Transverse colon (tissue), 4 donors: Measurements from ENCODE around the gene DNAH8. TPM values are rescaled to one million over a fixed set of nuclear protein-coding genes. Genes with fewer than 3 reads are reported as not detected.

Experiments used
- DNase-seq: peaks from one replicate; pipeline ENCODE4 v3.0.0-alpha.2; 2019
- H3K27ac ChIP-seq, 4 donors: fragments of 200-600 bp; sonication (generic); 2 replicates each; pipeline ENCODE4 v1.5.1; 2016 to 2018; ENCODE audit warnings: inconsistent platforms in 4 of 4
- H3K27me3 ChIP-seq: fragments of 200-600 bp; sonication (generic); 2 replicates; pipeline ENCODE4 v1.5.1; 2017; ENCODE audit warnings: inconsistent platforms
- H3K36me3 ChIP-seq, 4 donors: fragments of 200-600 bp; sonication (generic); 2 replicates each; pipeline ENCODE4 v1.5.1; 2017 to 2019; ENCODE audit warnings: inconsistent platforms in 4 of 4
- H3K4me1 ChIP-seq, 4 donors: fragments of 200-600 bp; sonication (generic); 2 replicates each; pipeline ENCODE4 v1.5.1; 2017 to 2020; ENCODE audit warnings: inconsistent platforms in 4 of 4
- H3K4me3 ChIP-seq, 4 donors: fragments of 200-600 bp; sonication (generic); 1 replicate in 1 of 4; 2 replicates in 3 of 4; pipeline versions ENCODE4 v1.5.1 to v1.6.1; 2017 to 2019; ENCODE audit warnings: inconsistent platforms in 4 of 4
- H3K9me3 ChIP-seq, 2 donors: fragments of 200-600 bp; sonication (generic); 2 replicates each; pipeline ENCODE4 v1.5.1; 2017 to 2019; ENCODE audit warnings: inconsistent platforms in 2 of 2
- CTCF ChIP-seq, 5 experiments: fragments of 200-600 bp in 3 of 5; fragments of 450-650 bp in 2 of 5; sonication (generic) in 3 of 5; IDR thresholded peaks; 1 replicate in 2 of 5; 2 replicates in 3 of 5; pipeline ENCODE4 v1.5.1; 2016 to 2017; ENCODE audit warnings: antibody characterized with exemption in 5 of 5, inconsistent platforms in 3 of 5, mild to moderate bottlenecking in 2 of 5, moderate library complexity in 1 of 5
- EP300 ChIP-seq: sonication (generic); formaldehyde crosslinking; IDR thresholded peaks from one replicate; pipeline ENCODE4 v1.6.1; 2017; ENCODE audit warnings: antibody characterized with exemption, low read depth
- POLR2A ChIP-seq: fragments of 450-650 bp; IDR thresholded peaks from one replicate; pipeline ENCODE4 v1.6.1; 2016; ENCODE audit warnings: antibody characterized with exemption, mild to moderate bottlenecking, moderate library complexity
- POLR2AphosphoS5 ChIP-seq, 3 donors: sonication (generic); formaldehyde crosslinking; IDR thresholded peaks; one replicate each; pipeline ENCODE4 v1.6.1; 2016; ENCODE audit warnings: antibody characterized with exemption in 3 of 3
- WGBS, 2 donors: methylation state at CpG; one replicate each; pipeline ENCODE4 v1.1.5; 2018; ENCODE audit warnings: low coverage in 1 of 2; 5-methylcytosine and 5-hydroxymethylcytosine counted together
- in situ Hi-C, 4 donors: fragments of 200-750 bp; cut with MboI; loops; one replicate each; pipeline versions ENCODE4 v1.15.0 to v1.15.1; 2017; ENCODE audit warnings: low sequenced_read_pairs in 3 of 4, low pct_ligation_motif_present in 1 of 4, low pct_unique_long_range_greater_than_20kb in 1 of 4
- intact Hi-C: fragments of 100-400 bp; cut with DNase I; formaldehyde crosslinking; loops from one replicate; pipeline ENCODE4 v1.15.1; 2023; ENCODE audit warnings: low total_unique reads
- total RNA-seq, 4 donors: library from RNA; depleted of rRNA; stranded (reverse); fragments of >200 nt; gene quantifications; one replicate each; pipeline ENCODE4 v1.1.0, GENCODE V29; 2016

The DNAH8 gene
- total RNA-seq, 4 donors from 2014 or later = 0.16 TPM; not detected in 3

DNA sequence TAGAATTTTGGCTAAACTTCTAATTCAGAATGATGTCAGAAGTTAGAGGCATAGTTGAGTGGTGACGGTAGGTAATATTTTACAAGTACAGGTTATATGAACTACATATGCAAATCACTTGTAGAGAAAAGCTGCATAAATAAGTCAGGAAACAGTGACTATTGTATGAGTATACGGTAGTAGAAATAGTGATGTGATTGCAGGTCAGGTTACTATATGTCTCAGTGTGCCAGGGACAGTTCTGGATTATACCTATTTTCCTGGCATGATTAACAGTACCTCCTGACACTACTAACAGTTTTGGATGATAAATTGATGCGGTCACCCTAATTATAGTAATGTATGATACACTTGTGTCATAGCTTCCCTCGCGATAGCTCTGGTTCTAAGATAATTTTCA, 9.2 kb downstream of the DNAH8 start:
- H3K9me3 ChIP-seq = no peaks in the 10 kb centered on the region
- H3K4me1 ChIP-seq = peaks cover 0 to 4% (median 2%) of the 10 kb centered on the region in 4 donors
- no peak overlapping the region for H3K4me3 ChIP-seq
- H3K27ac ChIP-seq = no peak overlapping the region
- TF ChIP-seq CTCF (IDR thresholded peaks at IDR 0.05) = no peak
- TF ChIP-seq POLR2A = no peak
- TF ChIP-seq POLR2AphosphoS5 (IDR thresholded peaks at IDR 0.05) = no peak
- no peak for TF ChIP-seq EP300
- WGBS, 2 donors = 69 to 79% methylated on average over 5 of the region's 5 CpGs
- DNase-seq = no peak
- peaks cover 13% of the 10 kb centered on the region for H3K27me3 ChIP-seq
- in situ Hi-C loops = no loop called here
- H3K36me3 ChIP-seq = no peaks in the 10 kb centered on the region
- intact Hi-C loops = no loop called here

DNA sequence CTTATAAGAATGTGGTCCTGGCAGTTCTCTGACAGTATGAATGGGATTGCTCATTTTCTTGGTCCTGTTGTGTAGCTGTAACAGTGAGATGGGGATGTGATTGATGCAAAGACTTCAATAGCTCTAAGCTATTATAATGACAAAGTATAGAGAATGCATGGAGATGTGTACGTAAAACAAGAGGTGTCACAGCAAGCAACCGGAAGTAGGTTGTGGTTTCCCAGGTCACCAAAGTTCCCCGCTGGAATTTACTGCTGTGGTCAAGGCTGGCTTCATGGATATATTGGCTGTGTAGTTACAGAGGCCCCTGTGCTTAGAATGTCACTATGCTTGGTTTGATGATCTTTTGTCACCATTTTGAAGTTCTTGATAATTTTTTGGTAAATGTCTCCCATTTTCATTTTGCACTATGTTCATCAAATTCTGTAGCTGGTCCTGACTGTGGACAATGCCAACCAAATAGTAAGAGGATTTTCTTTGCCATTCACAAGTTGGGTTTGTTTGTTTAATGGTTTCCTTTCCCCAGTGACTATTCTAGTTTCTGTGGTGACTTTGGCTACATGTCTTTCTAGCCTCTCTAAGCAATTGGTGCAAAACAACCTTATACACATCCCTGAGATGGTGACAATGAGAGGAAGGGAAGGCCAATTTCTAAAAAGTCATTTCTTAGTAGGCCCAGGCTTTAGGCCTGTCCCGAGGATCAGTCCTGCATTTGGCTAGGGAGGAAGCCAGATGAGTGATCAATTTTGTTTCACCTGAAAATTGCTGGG, 10.5 kb downstream of the DNAH8 start:
- in situ Hi-C loops = no loop called here
- no peak for DNase-seq
- TF ChIP-seq CTCF (IDR thresholded peaks at IDR 0.05) (no peak), POLR2A (no peak), EP300 (no peak), POLR2AphosphoS5 (IDR thresholded peaks at IDR 0.05) (no peak)
- H3K36me3 ChIP-seq = no peaks in the 10 kb centered on the region
- intact Hi-C loops = no loop called here
- no peak overlapping the region for H3K4me3 ChIP-seq
- peaks cover 0 to 8% (median 2%) of the 10 kb centered on the region in 4 donors for H3K4me1 ChIP-seq
- H3K27me3 ChIP-seq = peaks cover under 1% of the 10 kb centered on the region
- H3K27ac ChIP-seq = no peak overlapping the region
- no peaks in the 10 kb centered on the region for H3K9me3 ChIP-seq
- WGBS, 2 donors = 72 to 77% methylated on average over 4 of the region's 4 CpGs

DNA sequence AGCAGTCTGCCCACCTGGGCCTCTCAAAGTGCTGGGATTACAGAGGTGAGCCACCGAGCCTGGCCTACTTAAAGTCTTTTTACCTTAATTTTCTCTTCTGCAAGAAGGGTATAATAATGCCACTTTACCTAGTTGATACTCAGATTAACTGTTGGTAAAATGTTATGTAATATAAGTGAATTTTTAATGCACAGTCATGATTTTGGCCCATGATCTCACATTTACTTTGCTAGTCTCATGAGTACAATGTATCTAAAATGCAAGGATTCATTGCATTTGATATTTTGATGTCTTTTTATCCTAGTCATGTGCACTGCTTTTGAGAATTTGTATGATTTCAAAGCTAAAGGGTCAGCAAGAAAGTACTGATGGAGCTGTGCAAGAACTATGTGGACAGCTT, 13.1 kb downstream of the DNAH8 start:
- Histone ChIP-seq H3K4me3 (no peak overlapping the region), H3K36me3 (no peaks in the 10 kb centered on the region), H3K27ac (no peak overlapping the region), H3K4me1 (peaks cover 0 to 8% (median 0%) of the 10 kb centered on the region in 4 donors), H3K9me3 (no peaks in the 10 kb centered on the region), H3K27me3 (no peaks in the 10 kb centered on the region)
- in situ Hi-C loops (no loop called here), intact Hi-C loops (no loop called here)
- TF ChIP-seq EP300 = no peak
- no peak for TF ChIP-seq POLR2A
- no peak for TF ChIP-seq CTCF (IDR thresholded peaks at IDR 0.05)
- no peak for TF ChIP-seq POLR2AphosphoS5 (IDR thresholded peaks at IDR 0.05)
- WGBS, 2 donors = 75 to 100% methylated on average over 1 of the region's 1 CpG
- DNase-seq = no peak

GRCh38 chr6:38730140-38730862, 15.2 kb downstream of the DNAH8 start:
- in situ Hi-C loops = no loop called here
- intact Hi-C loops = no loop called here
- Histone ChIP-seq H3K9me3 (peaks cover 0 to 3% of the 10 kb centered on the region in 2 donors), H3K27me3 (no peaks in the 10 kb centered on the region), H3K27ac (no peak overlapping the region), H3K36me3 (no peaks in the 10 kb centered on the region), H3K4me3 (no peak overlapping the region), H3K4me1 (peaks cover 0 to 8% (median 0%) of the 10 kb centered on the region in 4 donors)
- TF ChIP-seq POLR2AphosphoS5 (IDR thresholded peaks at IDR 0.05) (peak in 1 of 3 donors; percentile 45), CTCF (IDR thresholded peaks at IDR 0.05) (no peak), POLR2A (no peak)
- no peak for DNase-seq
- 15 to 47% methylated on average over 3 to 4 of the region's 4 CpGs for WGBS, 2 donors
